ENCODE measurements around the gene ATP1A4. TPM values are rescaled to one million over a fixed set of nuclear protein-coding genes. Genes with fewer than 3 reads are reported as not detected.

ATP1A4 gene
- total RNA-seq, 1 donor from 2014 or later = not detected

DNA sequence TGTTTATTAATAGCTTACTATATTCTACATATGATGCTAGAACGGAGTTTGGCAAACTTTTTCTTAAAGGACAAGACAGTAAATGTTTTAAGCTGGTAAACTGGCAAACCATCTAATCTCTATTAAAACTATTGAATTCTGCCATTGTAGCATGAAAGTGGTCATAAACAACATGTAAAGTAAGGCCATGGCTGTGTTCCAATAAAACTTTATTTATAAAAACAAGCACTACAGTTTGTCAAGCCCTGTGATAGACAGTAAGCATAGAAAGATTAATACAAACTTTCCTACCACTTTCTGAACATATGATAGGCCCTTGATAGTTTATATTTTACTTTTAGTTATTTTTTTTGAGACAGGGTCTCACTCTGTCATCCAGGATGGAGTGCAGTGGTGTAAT lies 76.2 kb downstream of the ATP1A4 start:
- Histone ChIP-seq H3K9me3 (ENCODE audit: insufficient read depth, low read depth, low read length) (no peaks in the 10 kb centered on the region), H3K79me2 (ENCODE audit: insufficient read depth, low read length) (no peaks in the 10 kb centered on the region), H3K27me3 (ENCODE audit: insufficient read depth, low read length) (no peaks in the 10 kb centered on the region), H3K4me3 (ENCODE audit: insufficient read depth, low read depth, low read length) (no peak overlapping the region), H3K36me3 (ENCODE audit: insufficient read depth, low read length) (peaks cover 59% of the 10 kb centered on the region), H3K4me2 (ENCODE audit: low read length) (no peak overlapping the region), H2AFZ (ENCODE audit: low read depth, low read length) (no peak overlapping the region), H3K4me1 (ENCODE audit: insufficient read depth, low read length) (no peaks in the 10 kb centered on the region), H3K27ac (ENCODE audit: low read depth, low read length) (no peak overlapping the region), H4K20me1 (ENCODE audit: insufficient read depth, low read length) (peaks cover 19% of the 10 kb centered on the region), H3K9ac (ENCODE audit: low read length) (no peak overlapping the region)
- no peak for FAIRE-seq
- Mint-ChIP-seq H3K27ac (ENCODE audit: unreplicated experiment) (no peak overlapping the region), H3K9me3 (ENCODE audit: unreplicated experiment) (no peaks in the 10 kb centered on the region), H3K4me3 (ENCODE audit: unreplicated experiment) (no peak overlapping the region), H3K27me3 (ENCODE audit: low read depth, unreplicated experiment) (no peaks in the 10 kb centered on the region), H3K36me3 (ENCODE audit: low read depth, unreplicated experiment) (peaks cover 11% of the 10 kb centered on the region), H3K4me1 (ENCODE audit: low read depth, unreplicated experiment) (no peaks in the 10 kb centered on the region)
- DNase-seq (ENCODE audit: low read depth) = no peak
- TF ChIP-seq, protein P1, sequence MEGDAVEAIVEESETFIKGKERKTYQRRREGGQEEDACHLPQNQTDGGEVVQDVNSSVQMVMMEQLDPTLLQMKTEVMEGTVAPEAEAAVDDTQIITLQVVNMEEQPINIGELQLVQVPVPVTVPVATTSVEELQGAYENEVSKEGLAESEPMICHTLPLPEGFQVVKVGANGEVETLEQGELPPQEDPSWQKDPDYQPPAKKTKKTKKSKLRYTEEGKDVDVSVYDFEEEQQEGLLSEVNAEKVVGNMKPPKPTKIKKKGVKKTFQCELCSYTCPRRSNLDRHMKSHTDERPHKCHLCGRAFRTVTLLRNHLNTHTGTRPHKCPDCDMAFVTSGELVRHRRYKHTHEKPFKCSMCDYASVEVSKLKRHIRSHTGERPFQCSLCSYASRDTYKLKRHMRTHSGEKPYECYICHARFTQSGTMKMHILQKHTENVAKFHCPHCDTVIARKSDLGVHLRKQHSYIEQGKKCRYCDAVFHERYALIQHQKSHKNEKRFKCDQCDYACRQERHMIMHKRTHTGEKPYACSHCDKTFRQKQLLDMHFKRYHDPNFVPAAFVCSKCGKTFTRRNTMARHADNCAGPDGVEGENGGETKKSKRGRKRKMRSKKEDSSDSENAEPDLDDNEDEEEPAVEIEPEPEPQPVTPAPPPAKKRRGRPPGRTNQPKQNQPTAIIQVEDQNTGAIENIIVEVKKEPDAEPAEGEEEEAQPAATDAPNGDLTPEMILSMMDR (IDR thresholded peaks at IDR 0.05; ENCODE audit: insufficient read depth, low read depth, low read length) = no peak
- TF ChIP-seq EZH2 (IDR thresholded peaks at IDR 0.05; ENCODE audit: insufficient read depth, low read length) = no peak

DNA sequence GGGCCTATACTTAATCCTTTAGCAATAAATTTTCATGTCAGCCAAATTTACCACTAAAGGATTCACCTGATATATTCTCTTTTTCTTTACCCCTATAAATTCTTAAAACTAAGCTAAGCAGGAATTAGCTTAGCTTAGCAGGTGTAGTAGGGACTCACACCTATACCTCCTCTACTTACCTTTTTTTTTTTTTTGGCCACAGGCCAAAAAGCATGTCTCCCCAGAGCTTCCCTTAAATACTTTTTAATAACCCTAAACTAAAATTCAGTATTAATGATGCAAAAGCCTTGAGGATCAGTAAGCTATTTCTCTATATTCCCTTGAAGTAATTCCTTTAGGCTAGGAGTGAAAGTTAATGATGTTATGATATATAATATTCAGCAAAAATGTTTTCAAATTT lies 77.0 kb downstream of the ATP1A4 start:
- Histone ChIP-seq H3K4me2 (ENCODE audit: low read length) (no peak overlapping the region), H3K27me3 (ENCODE audit: insufficient read depth, low read length) (no peaks in the 10 kb centered on the region), H3K36me3 (ENCODE audit: insufficient read depth, low read length) (peaks cover 55% of the 10 kb centered on the region), H4K20me1 (ENCODE audit: insufficient read depth, low read length) (peaks cover 22% of the 10 kb centered on the region), H3K9ac (ENCODE audit: low read length) (no peak overlapping the region), H3K27ac (ENCODE audit: low read depth, low read length) (no peak overlapping the region), H3K9me3 (ENCODE audit: insufficient read depth, low read depth, low read length) (no peaks in the 10 kb centered on the region), H3K79me2 (ENCODE audit: insufficient read depth, low read length) (no peaks in the 10 kb centered on the region), H3K4me1 (ENCODE audit: insufficient read depth, low read length) (no peaks in the 10 kb centered on the region), H2AFZ (ENCODE audit: low read depth, low read length) (no peak overlapping the region), H3K4me3 (ENCODE audit: insufficient read depth, low read depth, low read length) (no peak overlapping the region)
- TF ChIP-seq, protein P1 (IDR thresholded peaks at IDR 0.05; ENCODE audit: insufficient read depth, low read depth, low read length) = no peak
- TF ChIP-seq EZH2 (IDR thresholded peaks at IDR 0.05; ENCODE audit: insufficient read depth, low read length) = no peak
- no peak overlapping the region for H3K4me3 Mint-ChIP-seq (ENCODE audit: unreplicated experiment)
- no peak overlapping the region for H3K27ac Mint-ChIP-seq (ENCODE audit: unreplicated experiment)
- H3K9me3 Mint-ChIP-seq (ENCODE audit: unreplicated experiment) = no peaks in the 10 kb centered on the region
- no peaks in the 10 kb centered on the region for H3K27me3 Mint-ChIP-seq (ENCODE audit: low read depth, unreplicated experiment)
- peaks cover 11% of the 10 kb centered on the region for H3K36me3 Mint-ChIP-seq (ENCODE audit: low read depth, unreplicated experiment)
- DNase-seq (ENCODE audit: low read depth) (no peak), FAIRE-seq (no peak)
- H3K4me1 Mint-ChIP-seq (ENCODE audit: low read depth, unreplicated experiment) = no peaks in the 10 kb centered on the region

DNA sequence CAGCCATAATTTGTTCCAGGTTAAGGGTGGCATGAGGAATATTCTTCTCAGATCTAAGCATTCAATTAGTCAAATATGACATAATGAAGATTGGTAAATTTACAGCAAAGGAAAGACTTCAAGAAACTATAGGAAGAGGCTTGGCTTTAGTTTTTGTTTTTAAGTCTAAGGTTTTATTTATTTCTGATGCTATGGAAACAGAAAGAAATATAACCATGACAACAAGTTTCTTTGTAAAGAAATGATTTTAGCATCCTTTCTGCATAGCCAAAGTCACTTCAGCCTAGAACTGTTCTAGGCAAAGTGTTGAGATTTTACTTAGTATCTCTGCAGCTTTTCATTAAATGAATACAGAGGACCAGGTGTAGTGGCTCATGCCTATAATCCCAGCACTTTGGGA lies 81.5 kb downstream of the ATP1A4 start:
- peaks cover 2% of the 10 kb centered on the region for H3K4me1 Mint-ChIP-seq (ENCODE audit: low read depth, unreplicated experiment)
- H3K36me3 Mint-ChIP-seq (ENCODE audit: low read depth, unreplicated experiment) = peaks cover 9% of the 10 kb centered on the region
- H3K27ac Mint-ChIP-seq (ENCODE audit: unreplicated experiment) = peak overlapping the region; percentile 26

More for the DNA sequence above, 81.5 kb downstream of the ATP1A4 start:
- H3K79me2 ChIP-seq (ENCODE audit: insufficient read depth, low read length) = peaks cover 2% of the 10 kb centered on the region
- no peak overlapping the region for H3K4me2 ChIP-seq (ENCODE audit: low read length)
- DNase-seq (ENCODE audit: low read depth) (no peak), FAIRE-seq (no peak)
- H3K4me3 ChIP-seq (ENCODE audit: insufficient read depth, low read depth, low read length) = no peak overlapping the region
- Mint-ChIP-seq H3K9me3 (ENCODE audit: unreplicated experiment) (no peaks in the 10 kb centered on the region), H3K27me3 (ENCODE audit: low read depth, unreplicated experiment) (no peaks in the 10 kb centered on the region), H3K4me3 (ENCODE audit: unreplicated experiment) (no peak overlapping the region)
- H3K4me1 ChIP-seq (ENCODE audit: insufficient read depth, low read length) = no peaks in the 10 kb centered on the region
- H3K27ac ChIP-seq (ENCODE audit: low read depth, low read length) = no peak overlapping the region
- peaks cover 28% of the 10 kb centered on the region for H4K20me1 ChIP-seq (ENCODE audit: insufficient read depth, low read length)
- H3K27me3 ChIP-seq (ENCODE audit: insufficient read depth, low read length) = no peaks in the 10 kb centered on the region
- no peak for TF ChIP-seq EZH2 (IDR thresholded peaks at IDR 0.05; ENCODE audit: insufficient read depth, low read length)
- peaks cover 44% of the 10 kb centered on the region for H3K36me3 ChIP-seq (ENCODE audit: insufficient read depth, low read length)
- H3K9ac ChIP-seq (ENCODE audit: low read length) = no peak overlapping the region
- no peaks in the 10 kb centered on the region for H3K9me3 ChIP-seq (ENCODE audit: insufficient read depth, low read depth, low read length)
- no peak overlapping the region for H2AFZ ChIP-seq (ENCODE audit: low read depth, low read length)

Other genes starting within 250 kb of the ATP1A4 start
- 614 and 688 TPM in 2 replicates for gene TAGLN2, start 226.1 kb upstream of the ATP1A4 start, total RNA-seq
- 0.89 and 2.1 TPM in 2 replicates for gene IGSF9, start 206.0 kb upstream of the ATP1A4 start, total RNA-seq
- 0.43 TPM in 1 of 2 replicates, not detected in the other for gene SLAMF9, start 197.4 kb upstream of the ATP1A4 start, total RNA-seq
- 7.0 and 7.8 TPM in 2 replicates for gene PIGM, start 119.6 kb upstream of the ATP1A4 start, total RNA-seq
- 0.27 and 0.29 TPM in 2 replicates for gene KCNJ10, start 81.4 kb upstream of the ATP1A4 start, total RNA-seq
- not detected in 2 replicates for gene KCNJ9, start 70.1 kb upstream of the ATP1A4 start, total RNA-seq
- gene IGSF8, start 53.0 kb upstream of the ATP1A4 start, total RNA-seq = 42.8 and 45.8 TPM in 2 replicates
- gene ATP1A2, start 35.8 kb upstream of the ATP1A4 start, total RNA-seq = 2.5 and 3.5 TPM in 2 replicates
- 1.7 and 2.1 TPM in 2 replicates for gene CASQ1, start 39.0 kb downstream of the ATP1A4 start, total RNA-seq
- gene PEA15, start 53.8 kb downstream of the ATP1A4 start, total RNA-seq = 374 and 470 TPM in 2 replicates
- 107 and 127 TPM in 2 replicates for gene DCAF8, start 110.9 kb downstream of the ATP1A4 start, total RNA-seq
- gene PEX19, start 133.5 kb downstream of the ATP1A4 start, total RNA-seq = 59.2 and 64.2 TPM in 2 replicates
- 281 and 305 TPM in 2 replicates for gene COPA, start 191.6 kb downstream of the ATP1A4 start, total RNA-seq
- gene NCSTN, start 191.8 kb downstream of the ATP1A4 start, total RNA-seq = 171 and 187 TPM in 2 replicates
- 0.55 and 0.70 TPM in 2 replicates for gene NHLH1, start 215.5 kb downstream of the ATP1A4 start, total RNA-seq
- gene VANGL2, start 249.0 kb downstream of the ATP1A4 start, total RNA-seq = 25.5 and 26.1 TPM in 2 replicates